ENCODE results near the gene CWC25.

The CWC25 gene

GRCh38 chr17:38799501-38800236, 25.5 kb downstream of the CWC25 start, which contains the start of gene PIP4K2B:
Gene PIP4K2B (minus strand): TSS chr17:38799556. CDS start chr17:38799424, 132 bp downstream.
- Histone ChIP-seq H3K9me3 (no peaks in the 10 kb centered on the region), H3K4me3 (ENCODE audit: low read depth, low read length) (peak within 1 kb of the TSS; percentile 85), H3K4me1 (peaks cover 3% of the 10 kb centered on the region), H3K36me3 (peaks cover 39% of the 10 kb centered on the region), H3K27me3 (no peaks in the 10 kb centered on the region)
- DNase-seq = peak; percentile 99
- no peak for TF ChIP-seq CTCF (IDR thresholded peaks at IDR 0.05; ENCODE audit: low read depth, low read length)

GRCh38 chr17:38798614-38799500, 26.3 kb downstream of the CWC25 start:
- peak overlapping the region; percentile 85 for H3K4me3 ChIP-seq (ENCODE audit: low read depth, low read length)
- DNase-seq = no peak

GRCh38 chr17:38797828-38798227, 27.3 kb downstream of the CWC25 start:
- no peaks in the 10 kb centered on the region for H3K9me3 ChIP-seq
- H3K4me3 ChIP-seq (ENCODE audit: low read depth, low read length) = peak overlapping the region; percentile 85
- H3K36me3 ChIP-seq = peaks cover 28% of the 10 kb centered on the region

More at GRCh38 chr17:38798614-38799500, 26.3 kb downstream of the CWC25 start:
- Histone ChIP-seq H3K36me3 (peaks cover 33% of the 10 kb centered on the region), H3K9me3 (no peaks in the 10 kb centered on the region), H3K27me3 (no peaks in the 10 kb centered on the region), H3K4me1 (peaks cover 3% of the 10 kb centered on the region)
- TF ChIP-seq CTCF (IDR thresholded peaks at IDR 0.05; ENCODE audit: low read depth, low read length) = 0 out of 2 replicates have a peak, but pooled peaks have one; percentile 4

GRCh38 chr17:38797158-38797490, 28.0 kb downstream of the CWC25 start:
- H3K36me3 ChIP-seq = peaks cover 26% of the 10 kb centered on the region

More at GRCh38 chr17:38797828-38798227, 27.3 kb downstream of the CWC25 start:
- peaks cover 3% of the 10 kb centered on the region for H3K4me1 ChIP-seq
- TF ChIP-seq CTCF (IDR thresholded peaks at IDR 0.05; ENCODE audit: low read depth, low read length) = no peak
- no peak for DNase-seq
- H3K27me3 ChIP-seq = no peaks in the 10 kb centered on the region

GRCh38 chr17:38796451-38797157, 28.5 kb downstream of the CWC25 start:
- peaks cover 3% of the 10 kb centered on the region for H3K4me1 ChIP-seq
- no peak for DNase-seq
- peaks cover 22% of the 10 kb centered on the region for H3K36me3 ChIP-seq
- H3K4me3 ChIP-seq (ENCODE audit: low read depth, low read length) = no peak overlapping the region
- TF ChIP-seq CTCF (IDR thresholded peaks at IDR 0.05; ENCODE audit: low read depth, low read length) = no peak
- H3K27me3 ChIP-seq = no peaks in the 10 kb centered on the region
- H3K9me3 ChIP-seq = no peaks in the 10 kb centered on the region

More at GRCh38 chr17:38797158-38797490, 28.0 kb downstream of the CWC25 start:
- no peak overlapping the region for H3K4me3 ChIP-seq (ENCODE audit: low read depth, low read length)
- no peaks in the 10 kb centered on the region for H3K27me3 ChIP-seq
- no peak for TF ChIP-seq CTCF (IDR thresholded peaks at IDR 0.05; ENCODE audit: low read depth, low read length)
- no peaks in the 10 kb centered on the region for H3K9me3 ChIP-seq
- peaks cover 3% of the 10 kb centered on the region for H3K4me1 ChIP-seq
- no peak for DNase-seq

All from BE2C (cell line).